GM23248 (cell line): ENCODE results near the gene CNTNAP5. TPM values are rescaled to one million over a fixed set of nuclear protein-coding genes. Genes with fewer than 3 reads are reported as not detected.

Source experiments
- DNase-seq: peaks from one replicate; pipeline ENCODE4 v3.0.0-alpha.2; 2015
- H2AFZ ChIP-seq: fragments of 200-600 bp; sonication (generic); 2 replicates; pipeline ENCODE4 v1.6.1; 2016; ENCODE audit warnings: antibody characterized with exemption
- H3F3A ChIP-seq: fragments of 200-600 bp; sonication (generic); 2 replicates; pipeline ENCODE4 v1.6.1; 2016; ENCODE audit warnings: mild to moderate bottlenecking, antibody characterized with exemption, mixed run types; ENCODE audit not compliant: insufficient read depth
- H3K27ac ChIP-seq: fragments of 200-600 bp; sonication (generic); 2 replicates; pipeline ENCODE4 v1.5.1; 2016; ENCODE audit warnings: mild to moderate bottlenecking
- H3K27me3 ChIP-seq: fragments of 200-600 bp; sonication (generic); replicated peaks from 2 replicates; pipeline ENCODE4 v1.6.1; 2016; ENCODE audit warnings: mild to moderate bottlenecking; ENCODE audit not compliant: insufficient read depth
- H3K36me3 ChIP-seq: fragments of 200-600 bp; sonication (generic); 2 replicates; pipeline ENCODE4 v1.6.1; 2016; ENCODE audit warnings: low read depth, mild to moderate bottlenecking
- H3K4me1 ChIP-seq: fragments of 200-600 bp; sonication (generic); 2 replicates; pipeline ENCODE4 v1.6.1; 2016; ENCODE audit warnings: mild to moderate bottlenecking; ENCODE audit not compliant: insufficient read depth
- H3K4me2 ChIP-seq: fragments of 200-600 bp; sonication (generic); one replicate; pipeline ENCODE4 v1.6.1; 2016; ENCODE audit warnings: mild to moderate bottlenecking; ENCODE audit not compliant: unreplicated experiment
- H3K4me3 ChIP-seq: fragments of 200-600 bp; sonication (generic); 2 replicates; pipeline ENCODE4 v1.5.1; 2016; ENCODE audit warnings: mild to moderate bottlenecking
- H3K79me2 ChIP-seq: fragments of 200-600 bp; sonication (generic); 2 replicates; pipeline ENCODE4 v1.6.1; 2016; ENCODE audit warnings: mild to moderate bottlenecking; ENCODE audit not compliant: insufficient read depth
- H3K9ac ChIP-seq: fragments of 200-600 bp; sonication (generic); 2 replicates; pipeline ENCODE4 v1.6.1; 2016; ENCODE audit warnings: mild to moderate bottlenecking
- H3K9me2 ChIP-seq: fragments of 200-600 bp; sonication (generic); 2 replicates; pipeline ENCODE4 v1.6.1; 2016; ENCODE audit warnings: mixed run types, mild to moderate bottlenecking, moderate library complexity; ENCODE audit not compliant: insufficient read depth
- H3K9me3 ChIP-seq: fragments of 200-600 bp; sonication (generic); one replicate; pipeline ENCODE4 v1.6.1; 2017; ENCODE audit warnings: low read depth
- H4K20me1 ChIP-seq: fragments of 200-600 bp; sonication (generic); 2 replicates; pipeline ENCODE4 v1.6.0; 2016; ENCODE audit not compliant: insufficient read depth
- EZH2 ChIP-seq: fragments of 200-600 bp; sonication (generic); IDR thresholded peaks from 2 replicates; pipeline ENCODE4 v1.6.1; 2018; ENCODE audit warnings: antibody characterized with exemption, mild to moderate bottlenecking; ENCODE audit not compliant: insufficient read depth, poor library complexity, severe bottlenecking
- EZH2phosphoT487 ChIP-seq: fragments of 200-600 bp; sonication (generic); IDR thresholded peaks from 2 replicates; pipeline ENCODE4 v1.6.1; 2018; ENCODE audit warnings: antibody characterized with exemption, moderate library complexity, mild to moderate bottlenecking, low read depth; ENCODE audit not compliant: insufficient read depth
- WGBS, 2 experiments: methylation state at CpG; one replicate each; pipeline ENCODE4 v1.1.6; 2015 to 2017; ENCODE audit warnings: low lambda C conversion rate in 2 of 2, low coverage in 1 of 2; ENCODE audit errors: missing lambda C conversion rate in 2 of 2; 5-methylcytosine and 5-hydroxymethylcytosine counted together
- in situ Hi-C: fragments of 300-500 bp; cut with MboI; formaldehyde crosslinking; loops from 2 replicates; pipeline ENCODE4 v1.15.0; 2020
- polyA plus RNA-seq: library from polyadenylated mRNA; unstranded; fragments of >200 nt; fragmentation: Nextera tagmentation; extraction: Ambion mirVana; gene quantifications from 2 replicates; pipeline ENCODE4 v1.2.1, GENCODE V29; 2016
- total RNA-seq: library from RNA; depleted of rRNA; stranded (reverse); fragments of >200 nt; shearing (Covaris generic); gene quantifications from 2 replicates; pipeline ENCODE4 v1.2.3, GENCODE V29; 2014

The CNTNAP5 gene
- total and polyA plus RNA-seq, 2 experiments from 2014 or later: not detected

DNA sequence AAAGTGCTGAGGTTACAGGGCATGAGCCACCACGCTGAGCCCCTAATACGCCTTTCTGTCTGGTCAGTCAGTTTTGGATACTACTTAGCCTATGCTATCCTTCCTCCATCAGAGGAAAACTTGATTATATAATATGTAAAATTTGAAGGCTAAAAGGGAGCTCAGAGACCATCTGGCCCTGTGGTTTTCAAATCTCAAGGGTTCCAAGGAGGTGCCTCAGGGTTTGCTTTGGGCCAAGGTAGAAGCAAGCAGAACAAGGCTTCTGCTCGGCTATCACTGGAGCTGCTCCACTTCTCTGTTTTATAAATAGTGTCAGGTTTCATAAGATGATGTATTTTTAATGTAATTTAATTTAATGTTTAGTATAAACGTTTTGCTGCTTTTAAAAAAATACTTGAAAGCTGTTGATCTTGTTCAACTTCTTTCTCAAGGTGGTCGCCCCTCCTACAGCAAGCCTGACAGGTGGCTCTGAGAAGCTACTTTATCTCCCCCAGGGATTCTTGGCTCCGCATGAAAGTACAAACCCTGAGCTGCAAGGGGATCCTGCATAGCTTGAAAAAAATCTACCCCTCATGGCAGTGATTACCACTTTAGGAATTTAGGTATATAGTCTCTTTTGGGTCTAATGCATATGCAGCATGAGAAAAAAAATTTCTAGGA is 290.3 kb downstream of the CNTNAP5 start:
- Histone ChIP-seq H3K4me3 (no peak overlapping the region), H3K4me1 (no peaks in the 10 kb centered on the region), H3K9me2 (no peaks in the 10 kb centered on the region), H3K36me3 (no peaks in the 10 kb centered on the region), H3K4me2 (no peak overlapping the region), H4K20me1 (no peaks in the 10 kb centered on the region), H3K9ac (no peak overlapping the region), H2AFZ (no peak overlapping the region), H3F3A (no peaks in the 10 kb centered on the region), H3K9me3 (no peaks in the 10 kb centered on the region), H3K27me3 (no peaks in the 10 kb centered on the region), H3K27ac (no peak overlapping the region), H3K79me2 (no peaks in the 10 kb centered on the region)
- TF ChIP-seq EZH2 (no peak), EZH2phosphoT487 (no peak)
- in situ Hi-C loops: no loop called here
- no peak for DNase-seq
- 23 to 31% methylated on average over 6 of the region's 6 CpGs for WGBS, 2 experiments

GRCh38 chr2:124316133-124316532 is 291.0 kb downstream of the CNTNAP5 start:
- Histone ChIP-seq H3K9ac (no peak overlapping the region), H3F3A (no peaks in the 10 kb centered on the region), H3K4me1 (no peaks in the 10 kb centered on the region), H2AFZ (no peak overlapping the region), H3K79me2 (no peaks in the 10 kb centered on the region), H3K4me2 (no peak overlapping the region), H3K4me3 (no peak overlapping the region), H4K20me1 (no peaks in the 10 kb centered on the region), H3K27ac (no peak overlapping the region), H3K27me3 (no peaks in the 10 kb centered on the region), H3K9me3 (no peaks in the 10 kb centered on the region), H3K9me2 (no peaks in the 10 kb centered on the region), H3K36me3 (no peaks in the 10 kb centered on the region)
- WGBS, 2 experiments: 9 to 23% methylated on average over 3 of the region's 3 CpGs
- no peak for DNase-seq
- in situ Hi-C loops: no loop called here
- no peak for TF ChIP-seq EZH2
- no peak for TF ChIP-seq EZH2phosphoT487

GRCh38 chr2:124316881-124317605 is 292.0 kb downstream of the CNTNAP5 start:
- no peaks in the 10 kb centered on the region for H3K36me3 ChIP-seq
- in situ Hi-C loops: no loop called here
- H3K27ac ChIP-seq: no peak overlapping the region
- WGBS, 2 experiments: 6 to 8% methylated on average over 5 of the region's 5 CpGs
- no peaks in the 10 kb centered on the region for H3K9me3 ChIP-seq
- H3K9me2 ChIP-seq: no peaks in the 10 kb centered on the region
- TF ChIP-seq EZH2phosphoT487 (no peak), EZH2 (no peak)
- no peak for DNase-seq
- no peaks in the 10 kb centered on the region for H3F3A ChIP-seq
- no peak overlapping the region for H2AFZ ChIP-seq
- H3K4me1 ChIP-seq: no peaks in the 10 kb centered on the region
- no peak overlapping the region for H3K9ac ChIP-seq
- H3K4me3 ChIP-seq: no peak overlapping the region
- no peaks in the 10 kb centered on the region for H3K79me2 ChIP-seq
- no peak overlapping the region for H3K4me2 ChIP-seq
- H3K27me3 ChIP-seq: no peaks in the 10 kb centered on the region
- no peaks in the 10 kb centered on the region for H4K20me1 ChIP-seq

- no peaks in the 10 kb centered on the region for H3K4me1 ChIP-seq
- H3F3A ChIP-seq: no peaks in the 10 kb centered on the region
- 0 to 5% methylated on average over 1 of the region's 1 CpG for WGBS, 2 experiments
- no peak for DNase-seq
- no peaks in the 10 kb centered on the region for H3K9me2 ChIP-seq
- no peaks in the 10 kb centered on the region for H3K36me3 ChIP-seq
- no peaks in the 10 kb centered on the region for H3K9me3 ChIP-seq
- H3K27ac ChIP-seq: no peak overlapping the region
- no peak overlapping the region for H3K4me2 ChIP-seq
- H3K79me2 ChIP-seq: no peaks in the 10 kb centered on the region
- H3K4me3 ChIP-seq: no peak overlapping the region
- H3K27me3 ChIP-seq: no peaks in the 10 kb centered on the region
- TF ChIP-seq EZH2phosphoT487: no peak
- TF ChIP-seq EZH2: no peak
- H2AFZ ChIP-seq: no peak overlapping the region
- H4K20me1 ChIP-seq: no peaks in the 10 kb centered on the region
- in situ Hi-C loops: no loop called here
- no peak overlapping the region for H3K9ac ChIP-seq
Measured at GRCh38 chr2:124317628-124318027, 292.5 kb downstream of the CNTNAP5 start.
